Stimulated activated CD4-positive, alpha-beta T cell treated with anti-CD3 and anti-CD28 coated beads, Interleukin-12 subunit alpha, Interleukin-12 subunit beta, amount 100 ng/mL, for 24 hours (primary cell): ENCODE results near the gene CYB561D2.
A peak's percentile ranks its signal among the peaks of the same experiment; 100 is the strongest.

ENCODE experiments used
- DNase-seq, 2 experiments: peaks; one replicate each; pipeline ENCODE4 v3.0.0-alpha.2; 2020; ENCODE audit warnings: low read depth in 2 of 2

The CYB561D2 gene

GRCh38 chr3:50365080-50365841 is 14.6 kb downstream of the CYB561D2 start:
- peak; percentile 86 to 92 for DNase-seq

DNA sequence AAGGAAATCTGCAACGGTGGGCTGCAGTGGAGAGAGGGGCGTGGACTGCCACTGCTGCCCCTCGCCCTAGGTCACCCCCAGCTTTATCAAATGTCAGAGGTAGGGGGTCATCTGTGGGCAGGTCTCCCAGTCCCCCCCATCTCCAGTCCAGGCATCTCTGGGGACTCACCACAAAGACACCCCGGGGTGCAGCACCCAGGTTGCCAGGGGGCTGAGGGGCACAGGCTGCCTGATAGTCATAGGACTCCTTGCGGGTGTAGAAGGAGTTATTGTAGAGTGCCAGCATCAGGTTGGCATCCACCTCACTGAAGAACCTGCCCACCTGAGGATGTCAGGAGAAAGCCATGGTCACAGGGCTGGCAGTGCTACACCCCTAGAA is 15.2 kb downstream of the CYB561D2 start:
- DNase-seq: no peak

DNA sequence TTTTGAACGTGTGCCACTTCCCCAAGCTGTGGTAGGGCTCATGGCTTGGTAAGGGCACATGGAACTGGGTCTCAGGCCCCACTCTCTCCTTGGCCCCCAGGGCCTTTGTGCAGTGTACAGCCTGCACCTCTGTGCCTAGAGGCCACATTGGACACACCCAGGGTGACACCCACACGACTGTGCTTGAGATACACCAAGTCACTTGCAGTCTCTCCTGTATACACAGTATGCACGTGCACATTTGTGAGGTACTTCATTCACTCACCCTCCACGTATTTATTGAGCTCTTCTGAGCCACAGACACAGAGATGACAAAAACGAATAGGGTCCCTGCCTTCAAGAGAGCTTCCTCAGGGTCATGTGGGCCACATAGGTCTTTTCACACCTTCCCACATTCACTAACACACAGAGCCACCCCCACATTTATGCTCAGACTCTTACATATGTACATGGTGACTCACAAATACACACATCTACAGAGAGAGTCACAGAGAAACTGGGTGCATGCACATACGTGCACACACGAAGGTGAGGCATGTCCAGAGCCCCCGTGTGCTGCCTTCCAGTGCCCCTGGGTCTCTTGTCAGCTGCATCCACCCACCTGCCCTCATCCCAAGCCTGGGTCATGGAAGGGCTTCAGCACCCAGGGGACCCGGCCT is 18.5 kb downstream of the CYB561D2 start:
- no peak for DNase-seq

- no peak for DNase-seq
These were observed 19.9 kb downstream of the CYB561D2 start for GRCh38 chr3:50370594-50370993.

GRCh38 chr3:50371133-50371685 is 20.5 kb downstream of the CYB561D2 start:
- DNase-seq: no peak

DNA sequence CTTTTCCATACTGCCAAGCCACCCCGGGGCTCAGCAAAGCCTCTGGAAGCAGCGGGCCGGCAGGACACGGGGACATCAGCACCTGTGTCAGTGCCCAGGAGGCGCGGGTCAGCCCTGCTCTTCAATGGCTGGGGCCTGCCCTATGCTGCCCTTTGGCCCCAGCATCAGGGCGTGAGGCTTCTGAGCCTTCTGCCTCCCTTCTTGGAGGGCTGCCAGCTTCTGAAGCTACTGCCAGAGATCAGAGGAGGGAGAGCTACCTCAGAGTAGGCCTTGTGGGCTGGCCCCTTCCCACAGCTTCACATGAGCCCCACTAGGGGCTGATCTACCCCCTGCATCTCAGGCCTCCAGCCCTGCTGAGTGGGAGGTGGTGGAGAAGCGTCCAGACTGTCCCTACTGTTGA is 21.7 kb downstream of the CYB561D2 start:
- DNase-seq: no peak

- no peak for DNase-seq
These were observed 22.7 kb downstream of the CYB561D2 start for GRCh38 chr3:50373146-50374051.

- DNase-seq: no peak
These were observed 23.9 kb downstream of the CYB561D2 start for GRCh38 chr3:50374363-50375257.

GRCh38 chr3:50375258-50375931 is 24.7 kb downstream of the CYB561D2 start:
- no peak for DNase-seq

- DNase-seq: no peak
These were observed 27.4 kb downstream of the CYB561D2 start for GRCh38 chr3:50378024-50378423.

- DNase-seq: no peak
These were observed 28.1 kb downstream of the CYB561D2 start for GRCh38 chr3:50378757-50379156.

- DNase-seq: no peak
These were observed 29.9 kb downstream of the CYB561D2 start for GRCh38 chr3:50380405-50381085.

DNA sequence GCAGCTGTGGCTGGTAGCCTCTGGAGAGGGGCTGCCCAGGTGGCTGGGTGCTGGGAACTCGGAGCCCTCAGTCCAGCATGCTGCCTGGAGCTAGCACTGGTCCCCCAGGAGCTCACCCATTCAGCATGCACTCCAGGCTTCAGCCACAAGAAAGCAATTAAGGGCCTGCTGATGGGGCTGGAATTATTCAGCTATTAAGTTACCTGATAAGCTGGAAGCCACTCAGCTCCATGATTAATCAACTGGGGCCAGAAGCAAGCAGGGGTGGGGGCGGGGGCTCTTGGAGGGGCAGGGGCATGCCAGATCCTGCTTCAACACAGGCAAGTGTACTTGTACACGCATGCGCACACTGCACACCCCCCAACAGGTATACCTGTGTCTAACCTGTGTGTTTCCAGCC is 30.7 kb downstream of the CYB561D2 start:
- DNase-seq: no peak

DNA sequence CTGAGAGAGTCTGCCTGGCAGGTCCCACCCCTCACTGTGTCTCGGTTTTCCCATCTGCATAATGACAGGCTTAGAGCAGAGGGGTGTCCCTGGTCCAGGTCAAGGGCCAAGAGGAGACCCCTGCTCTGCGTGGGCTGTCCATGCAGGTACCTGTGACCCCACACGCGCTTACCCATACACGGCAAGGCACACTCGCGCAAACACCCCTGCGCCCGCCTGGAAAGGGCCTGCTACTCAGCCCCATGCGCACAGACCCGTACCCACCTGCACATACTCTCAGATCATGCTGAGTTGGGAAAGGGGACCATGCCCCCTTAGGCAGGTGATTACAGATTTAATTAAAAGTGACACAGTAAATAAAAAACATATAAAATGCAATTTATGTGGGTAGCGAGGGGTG is 32.1 kb downstream of the CYB561D2 start:
- no peak for DNase-seq

GRCh38 chr3:50383750-50384149 is 33.1 kb downstream of the CYB561D2 start:
- DNase-seq: no peak

DNA sequence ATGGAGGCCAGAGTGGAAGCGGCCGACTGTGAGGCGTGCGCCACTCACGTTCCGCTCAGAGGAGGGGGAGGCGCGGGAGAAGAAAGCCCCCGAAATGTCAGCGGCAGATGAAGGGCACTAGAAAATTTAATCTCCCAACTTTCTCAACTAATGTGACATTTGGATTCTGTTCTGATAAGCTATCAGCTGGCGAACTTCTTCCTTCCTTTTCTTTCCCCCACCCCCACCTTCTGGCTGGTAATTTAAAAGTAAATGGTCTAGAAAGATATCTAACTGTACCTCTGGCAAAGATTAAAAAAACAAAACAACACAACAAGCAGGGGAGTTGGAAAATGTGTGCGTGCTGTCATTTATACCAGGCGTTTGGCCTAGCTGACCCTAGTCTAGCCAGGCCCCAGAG is 35.1 kb downstream of the CYB561D2 start:
- no peak for DNase-seq

GRCh38 chr3:50388016-50388719 is 37.5 kb downstream of the CYB561D2 start:
- no peak for DNase-seq

GRCh38 chr3:50388720-50389413 is 38.2 kb downstream of the CYB561D2 start:
- DNase-seq: no peak

DNA sequence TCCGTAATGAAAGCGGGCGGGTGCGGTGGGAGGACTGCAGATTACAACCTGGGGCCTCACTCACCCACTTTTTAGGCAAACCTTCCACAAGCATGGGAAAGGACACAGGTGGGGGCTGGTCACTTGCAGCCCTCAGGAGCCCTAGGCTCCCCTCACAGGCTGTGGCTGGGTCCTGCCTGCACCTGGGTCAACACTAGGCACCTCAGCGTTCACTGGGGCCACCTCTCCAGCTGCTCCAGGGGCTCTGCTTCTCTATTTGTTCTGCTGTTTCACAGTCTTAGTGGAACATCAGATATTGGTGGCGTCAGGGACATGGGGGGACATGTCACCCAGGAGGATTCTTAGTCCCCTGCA is 38.7 kb downstream of the CYB561D2 start:
- DNase-seq: no peak
